ENCODE measurements around the gene CHAC1.

Gene CHAC1

GRCh38 chr15:40917585-40917984 is 35.7 kb upstream of the CHAC1 start:
- Histone ChIP-seq H3K9ac (ENCODE audit: low read length) (no peak overlapping the region), H3K9me3 (ENCODE audit: insufficient read depth, low read length) (no peaks in the 10 kb centered on the region), H2AFZ (ENCODE audit: low read depth, low read length, severe bottlenecking) (no peak overlapping the region), H3K4me3 (ENCODE audit: insufficient read depth, low read length, poor library complexity, severe bottlenecking) (no peak overlapping the region), H3K79me2 (ENCODE audit: insufficient read depth, low read length) (no peaks in the 10 kb centered on the region), H3K4me2 (ENCODE audit: low read depth, low read length, poor library complexity, severe bottlenecking) (no peak overlapping the region), H4K20me1 (ENCODE audit: low read depth, low read length) (no peaks in the 10 kb centered on the region), H3K9me2 (replicated peaks; ENCODE audit: insufficient read depth, low read length) (no peaks in the 10 kb centered on the region), H3K36me3 (ENCODE audit: low read length) (no peaks in the 10 kb centered on the region), H3F3A (ENCODE audit: insufficient read depth) (no peaks in the 10 kb centered on the region), H3K27me3 (ENCODE audit: low read length) (no peaks in the 10 kb centered on the region), H3K27ac (ENCODE audit: low read depth, low read length) (no peak overlapping the region)
- TF ChIP-seq EZH2phosphoT487 (conservative IDR thresholded peaks at IDR 0.05; ENCODE audit: low read length) (no peak), CTCF (IDR thresholded peaks at IDR 0.05; ENCODE audit: insufficient read depth, low read length, poor library complexity, severe bottlenecking) (no peak)

- Histone ChIP-seq H2AFZ (ENCODE audit: low read depth, low read length, severe bottlenecking) (no peak overlapping the region), H3K36me3 (ENCODE audit: low read length) (no peaks in the 10 kb centered on the region), H3K9me3 (ENCODE audit: insufficient read depth, low read length) (no peaks in the 10 kb centered on the region), H3K27ac (ENCODE audit: low read depth, low read length) (no peak overlapping the region), H3K9ac (ENCODE audit: low read length) (no peak overlapping the region), H3K4me2 (ENCODE audit: low read depth, low read length, poor library complexity, severe bottlenecking) (no peak overlapping the region), H3K79me2 (ENCODE audit: insufficient read depth, low read length) (no peaks in the 10 kb centered on the region), H3F3A (ENCODE audit: insufficient read depth) (no peaks in the 10 kb centered on the region), H3K4me3 (ENCODE audit: insufficient read depth, low read length, poor library complexity, severe bottlenecking) (no peak overlapping the region), H4K20me1 (ENCODE audit: low read depth, low read length) (no peaks in the 10 kb centered on the region), H3K9me2 (replicated peaks; ENCODE audit: insufficient read depth, low read length) (no peaks in the 10 kb centered on the region), H3K27me3 (ENCODE audit: low read length) (no peaks in the 10 kb centered on the region)
- TF ChIP-seq CTCF (IDR thresholded peaks at IDR 0.05; ENCODE audit: insufficient read depth, low read length, poor library complexity, severe bottlenecking), result no peak
- no peak for TF ChIP-seq EZH2phosphoT487 (conservative IDR thresholded peaks at IDR 0.05; ENCODE audit: low read length)
Measured at GRCh38 chr15:40918146-40918798, 35.0 kb upstream of the CHAC1 start.

GRCh38 chr15:40918799-40919392 is 34.4 kb upstream of the CHAC1 start:
- H3K27ac ChIP-seq (ENCODE audit: low read depth, low read length), result no peak overlapping the region
- no peak overlapping the region for H3K4me2 ChIP-seq (ENCODE audit: low read depth, low read length, poor library complexity, severe bottlenecking)
- no peaks in the 10 kb centered on the region for H4K20me1 ChIP-seq (ENCODE audit: low read depth, low read length)
- H3K9ac ChIP-seq (ENCODE audit: low read length), result no peak overlapping the region
- no peaks in the 10 kb centered on the region for H3K27me3 ChIP-seq (ENCODE audit: low read length)
- no peak overlapping the region for H2AFZ ChIP-seq (ENCODE audit: low read depth, low read length, severe bottlenecking)
- H3K36me3 ChIP-seq (ENCODE audit: low read length), result no peaks in the 10 kb centered on the region
- H3K4me3 ChIP-seq (ENCODE audit: insufficient read depth, low read length, poor library complexity, severe bottlenecking), result no peak overlapping the region
- no peaks in the 10 kb centered on the region for H3K9me3 ChIP-seq (ENCODE audit: insufficient read depth, low read length)
- H3K79me2 ChIP-seq (ENCODE audit: insufficient read depth, low read length), result no peaks in the 10 kb centered on the region
- H3K9me2 ChIP-seq (replicated peaks; ENCODE audit: insufficient read depth, low read length), result no peaks in the 10 kb centered on the region
- TF ChIP-seq CTCF (IDR thresholded peaks at IDR 0.05; ENCODE audit: insufficient read depth, low read length, poor library complexity, severe bottlenecking), result no peak
- TF ChIP-seq EZH2phosphoT487 (conservative IDR thresholded peaks at IDR 0.05; ENCODE audit: low read length), result no peak
- H3F3A ChIP-seq (ENCODE audit: insufficient read depth), result no peaks in the 10 kb centered on the region
